MM.1S (cell line): ENCODE data around the gene DUSP23.

Source experiments
- CTCF ChIP-seq: fragments of 300-600 bp; sonication (generic); IDR thresholded peaks from 2 replicates; pipeline ENCODE4 v1.5.1; 2016; ENCODE audit warnings: antibody characterized with exemption, low read length, mixed read lengths
- EZH2phosphoT487 ChIP-seq: fragments of 300-600 bp; sonication (generic); IDR thresholded peaks from 2 replicates; pipeline ENCODE4 v1.6.1; 2018; ENCODE audit warnings: antibody characterized with exemption, low read length

- no peak for TF ChIP-seq CTCF
- no peak for TF ChIP-seq EZH2phosphoT487
Measured at GRCh38 chr1:159774465-159774864, 6.3 kb upstream of the DUSP23 start.
